HepG2 (cell line): Measurements from ENCODE around the gene MYH10. TPM values are rescaled to one million over a fixed set of nuclear protein-coding genes. Genes with fewer than 3 reads are reported as not detected.

Experiments used
- ATAC-seq: fragments of 200-7000 bp; cut with Tn5 transposase; 3 replicates; pipeline ENCODE4 v1.9.1; 2020; ENCODE audit warnings: mild to moderate bottlenecking, moderate library complexity
- BruUV-seq: library from RNA; stranded (reverse); fragments of 400-500 nt; replicated peaks from 2 replicates; lab custom pipeline; 2021; lab: Mats Ljungman, UMichigan
- CTCF ChIA-PET: fragments of 300-600 bp; formaldehyde crosslinking; extraction: SDS; loops from one replicate; lab custom pipeline; 2021; ENCODE audit warnings: low total read pairs, inconsistent platforms, low intra/inter-chr PET ratio; lab: Yijun Ruan, JAX
- POLR2A ChIA-PET: fragments of 350-600 bp; sonication (Branson Sonifier 250); formaldehyde crosslinking; loops from one replicate; lab custom pipeline; 2020; ENCODE audit warnings: antibody characterized with exemption, inconsistent platforms; lab: Yijun Ruan, JAX
- DNase-seq: peaks from one replicate; pipeline ENCODE4 v3.0.0-alpha.2; 2015; ENCODE audit warnings: low spot score
- FAIRE-seq: peaks from 3 replicates; lab custom pipeline; 2011; peaks lifted over from hg19 to GRCh38; lab: Jason Lieb, UNC
- H2AFZ ChIP-seq: one replicate; pipeline ENCODE4 v1.6.1; 2011; ENCODE audit warnings: low read length, inconsistent platforms
- H3K27ac ChIP-seq: fragments of 300-600 bp; 3 replicates; pipeline ENCODE4 v1.8.0; 2011; ENCODE audit warnings: mixed run types, mild to moderate bottlenecking, mixed read lengths, low read length, inconsistent platforms; ENCODE audit not compliant: insufficient read depth; ENCODE audit errors: extremely low read length
- H3K27me3 ChIP-seq, 2 experiments: fragments of 200-600 bp in 1 of 2; 2 replicates in 1 of 2; 3 replicates in 1 of 2; pipeline versions ENCODE4 v1.6.0 to v1.8.0; 2011; ENCODE audit warnings: low read length in 2 of 2, mild to moderate bottlenecking in 2 of 2, moderate library complexity in 2 of 2, inconsistent platforms in 1 of 2; ENCODE audit not compliant: insufficient read depth in 2 of 2, control insufficient read depth in 1 of 2
- H3K36me3 ChIP-seq, 2 experiments: fragments of 200-600 bp in 1 of 2; replicated peaks in 1 of 2; 2 replicates in 1 of 2; 3 replicates in 1 of 2; pipeline versions ENCODE4 v1.5.1 to v1.8.0; 2011; ENCODE audit warnings: low read length in 2 of 2, inconsistent platforms in 1 of 2; ENCODE audit not compliant: insufficient read depth in 2 of 2, control insufficient read depth in 1 of 2
- H3K4me1 ChIP-seq: 2 replicates; pipeline ENCODE4 v1.5.1; 2012; ENCODE audit warnings: low read length, inconsistent platforms; ENCODE audit not compliant: insufficient read depth
- H3K4me2 ChIP-seq: 2 replicates; pipeline ENCODE4 v1.6.0; 2011; ENCODE audit warnings: low read depth, low read length, inconsistent platforms
- H3K4me3 ChIP-seq, 3 experiments: fragments of 200-600 bp in 1 of 3; sonication (generic), shearing (Covaris generic) in 1 of 3; replicated peaks in 1 of 3; 2 replicates each; pipeline ENCODE4 v1.5.1; 2011 to 2016; ENCODE audit warnings: low read length in 3 of 3, inconsistent platforms in 2 of 3, low read depth in 2 of 3, mild to moderate bottlenecking in 2 of 3, control low read depth in 1 of 3, mixed read lengths in 1 of 3; ENCODE audit not compliant: insufficient read depth in 1 of 3
- H3K79me2 ChIP-seq: one replicate; pipeline ENCODE4 v1.6.1; 2011; ENCODE audit warnings: low read length, inconsistent platforms; ENCODE audit not compliant: insufficient read depth
- H3K9ac ChIP-seq: 2 replicates; pipeline ENCODE4 v1.6.0; 2011; ENCODE audit warnings: mild to moderate bottlenecking, low read depth, low read length, inconsistent platforms; ENCODE audit not compliant: insufficient read depth
- H3K9me3 ChIP-seq: 2 replicates; pipeline ENCODE4 v1.5.1; 2012; ENCODE audit warnings: mild to moderate bottlenecking, low read length
- H4K20me1 ChIP-seq: 2 replicates; pipeline ENCODE4 v1.6.0; 2011; ENCODE audit warnings: inconsistent platforms, mild to moderate bottlenecking, low read length, moderate library complexity; ENCODE audit not compliant: insufficient read depth
- BORCS8-MEF2B ChIP-seq: sonication (generic); formaldehyde crosslinking; IDR thresholded peaks from 2 replicates; pipeline ENCODE4 v1.8.0; 2022; ENCODE audit warnings: mild to moderate bottlenecking, missing genetic modification reagents
- JARID2 ChIP-seq: sonication (generic); formaldehyde crosslinking; IDR thresholded peaks from 2 replicates; pipeline ENCODE4 v1.8.1; 2023; ENCODE audit warnings: missing genetic modification reagents, inconsistent platforms; ENCODE audit not compliant: insufficient replicate concordance
- NKX3-1 ChIP-seq: sonication (generic); formaldehyde crosslinking; IDR thresholded peaks from 2 replicates; pipeline ENCODE4 v1.5.0; 2020; ENCODE audit warnings: missing genetic modification reagents
- NR1H2 ChIP-seq: sonication (generic); formaldehyde crosslinking; IDR thresholded peaks from 2 replicates; pipeline ENCODE4 v1.8.1; 2022; ENCODE audit warnings: low read depth, missing genetic modification reagents, borderline replicate concordance
- PLRG1 ChIP-seq: fragments of 450-650 bp; conservative IDR thresholded peaks from 2 replicates; pipeline ENCODE4 v1.6.1; 2016
- SETDB1 ChIP-seq: sonication (generic); formaldehyde crosslinking; IDR thresholded peaks from 2 replicates; pipeline ENCODE4 v1.5.1; 2020; ENCODE audit warnings: missing genetic modification reagents, mild to moderate bottlenecking, borderline replicate concordance
- ZNF569 ChIP-seq: sonication (generic); formaldehyde crosslinking; IDR thresholded peaks from 2 replicates; pipeline ENCODE4 v1.5.0; 2020; ENCODE audit warnings: mild to moderate bottlenecking, missing genetic modification reagents, moderate library complexity, borderline replicate concordance
- ZNF773 ChIP-seq: sonication (generic); formaldehyde crosslinking; IDR thresholded peaks from 2 replicates; pipeline ENCODE4 v1.4.0; 2020; ENCODE audit warnings: missing genetic modification reagents, borderline replicate concordance
- ZNF776 ChIP-seq: sonication (generic); formaldehyde crosslinking; IDR thresholded peaks from 2 replicates; pipeline ENCODE4 v1.4.0; 2020; ENCODE audit warnings: mild to moderate bottlenecking, missing genetic modification reagents
- WGBS: methylation state at CpG from one replicate; pipeline ENCODE4 v1.1.6; 2017; ENCODE audit warnings: low lambda C conversion rate; 5-methylcytosine and 5-hydroxymethylcytosine counted together
- in situ Hi-C: cut with HindIII; loops from 2 replicates; pipeline ENCODE4 v1.10.0; 2017; ENCODE audit warnings: low pct_unique_long_range_greater_than_20kb; ENCODE audit not compliant: extremely low pct_ligation_motif_present
- intact Hi-C: fragments of 100-400 bp; cut with micrococcal nuclease; formaldehyde crosslinking; loops from one replicate; pipeline ENCODE4 v1.10.0; 2022; ENCODE audit not compliant: unreplicated experiment
- polyA plus RNA-seq, 8 experiments: library from polyadenylated mRNA; depleted of rRNA in 3 of 8; stranded (reverse) in 7 of 8; unstranded in 1 of 8; fragments of >200 nt; fragmentation: Illumina TruSeq in 4 of 8; extraction: Trizol in 4 of 8; gene quantifications; 2 replicates each; pipeline versions ENCODE4 v1.2.1 to v1.2.3, GENCODE V29; 2011 to 2016; ENCODE audit warnings: low read depth in 4 of 8, missing spikeins in 1 of 8, mixed read lengths in 1 of 8; ENCODE audit not compliant: insufficient read depth in 1 of 8
- total RNA-seq, 5 experiments: library from RNA; depleted of rRNA; stranded (reverse); fragments of >200 nt; fragmentation: Illumina TruSeq; extraction: Trizol; gene quantifications; 2 replicates each; pipeline ENCODE4 v1.2.3, GENCODE V29; 2016; ENCODE audit warnings: low read depth in 1 of 5
- TF ChIP-seq, protein P1 (sequence below): sonication (generic); formaldehyde crosslinking; IDR thresholded peaks from 2 replicates; pipeline ENCODE4 v1.4.0; 2020; ENCODE audit warnings: missing genetic modification reagents

MYH10 gene
- total and polyA plus RNA-seq, 2 of the 13 experiments (the other 11 are each of a cell fraction or from before 2014, with no cell fraction given) = 43.4 to 68.6 TPM

DNA sequence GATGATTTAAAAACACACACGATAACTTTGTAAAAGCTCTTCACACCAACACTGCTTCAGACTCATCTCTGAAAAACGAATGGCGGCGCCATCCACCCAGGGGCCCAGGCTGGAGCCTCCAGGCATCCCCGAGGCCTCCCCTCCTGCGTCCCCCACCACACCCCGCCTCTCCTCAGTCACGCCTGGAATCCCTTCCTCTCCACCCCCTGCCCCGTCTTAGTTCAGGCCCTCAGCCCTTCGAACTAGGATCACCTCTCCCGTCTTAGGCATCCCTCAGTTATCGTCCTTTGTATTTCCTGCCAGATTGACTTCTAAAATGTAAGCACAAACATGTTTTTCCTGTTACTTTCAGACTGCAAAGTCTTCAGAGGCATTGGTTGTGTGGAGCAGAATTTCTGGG is 136.5 kb downstream of the MYH10 start (continued):
- no peak for TF ChIP-seq ZNF776 (CRISPR knock-in tag)
- TF ChIP-seq, protein P1, sequence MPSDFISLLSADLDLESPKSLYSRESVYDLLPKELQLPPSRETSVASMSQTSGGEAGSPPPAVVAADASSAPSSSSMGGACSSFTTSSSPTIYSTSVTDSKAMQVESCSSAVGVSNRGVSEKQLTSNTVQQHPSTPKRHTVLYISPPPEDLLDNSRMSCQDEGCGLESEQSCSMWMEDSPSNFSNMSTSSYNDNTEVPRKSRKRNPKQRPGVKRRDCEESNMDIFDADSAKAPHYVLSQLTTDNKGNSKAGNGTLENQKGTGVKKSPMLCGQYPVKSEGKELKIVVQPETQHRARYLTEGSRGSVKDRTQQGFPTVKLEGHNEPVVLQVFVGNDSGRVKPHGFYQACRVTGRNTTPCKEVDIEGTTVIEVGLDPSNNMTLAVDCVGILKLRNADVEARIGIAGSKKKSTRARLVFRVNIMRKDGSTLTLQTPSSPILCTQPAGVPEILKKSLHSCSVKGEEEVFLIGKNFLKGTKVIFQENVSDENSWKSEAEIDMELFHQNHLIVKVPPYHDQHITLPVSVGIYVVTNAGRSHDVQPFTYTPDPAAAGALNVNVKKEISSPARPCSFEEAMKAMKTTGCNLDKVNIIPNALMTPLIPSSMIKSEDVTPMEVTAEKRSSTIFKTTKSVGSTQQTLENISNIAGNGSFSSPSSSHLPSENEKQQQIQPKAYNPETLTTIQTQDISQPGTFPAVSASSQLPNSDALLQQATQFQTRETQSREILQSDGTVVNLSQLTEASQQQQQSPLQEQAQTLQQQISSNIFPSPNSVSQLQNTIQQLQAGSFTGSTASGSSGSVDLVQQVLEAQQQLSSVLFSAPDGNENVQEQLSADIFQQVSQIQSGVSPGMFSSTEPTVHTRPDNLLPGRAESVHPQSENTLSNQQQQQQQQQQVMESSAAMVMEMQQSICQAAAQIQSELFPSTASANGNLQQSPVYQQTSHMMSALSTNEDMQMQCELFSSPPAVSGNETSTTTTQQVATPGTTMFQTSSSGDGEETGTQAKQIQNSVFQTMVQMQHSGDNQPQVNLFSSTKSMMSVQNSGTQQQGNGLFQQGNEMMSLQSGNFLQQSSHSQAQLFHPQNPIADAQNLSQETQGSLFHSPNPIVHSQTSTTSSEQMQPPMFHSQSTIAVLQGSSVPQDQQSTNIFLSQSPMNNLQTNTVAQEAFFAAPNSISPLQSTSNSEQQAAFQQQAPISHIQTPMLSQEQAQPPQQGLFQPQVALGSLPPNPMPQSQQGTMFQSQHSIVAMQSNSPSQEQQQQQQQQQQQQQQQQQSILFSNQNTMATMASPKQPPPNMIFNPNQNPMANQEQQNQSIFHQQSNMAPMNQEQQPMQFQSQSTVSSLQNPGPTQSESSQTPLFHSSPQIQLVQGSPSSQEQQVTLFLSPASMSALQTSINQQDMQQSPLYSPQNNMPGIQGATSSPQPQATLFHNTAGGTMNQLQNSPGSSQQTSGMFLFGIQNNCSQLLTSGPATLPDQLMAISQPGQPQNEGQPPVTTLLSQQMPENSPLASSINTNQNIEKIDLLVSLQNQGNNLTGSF = no peak
- TF ChIP-seq ZNF569 (CRISPR knock-in tag) = no peak
- TF ChIP-seq SETDB1 (CRISPR knock-in tag) = no peak
- no peak for TF ChIP-seq NR1H2 (CRISPR knock-in tag)

DNA sequence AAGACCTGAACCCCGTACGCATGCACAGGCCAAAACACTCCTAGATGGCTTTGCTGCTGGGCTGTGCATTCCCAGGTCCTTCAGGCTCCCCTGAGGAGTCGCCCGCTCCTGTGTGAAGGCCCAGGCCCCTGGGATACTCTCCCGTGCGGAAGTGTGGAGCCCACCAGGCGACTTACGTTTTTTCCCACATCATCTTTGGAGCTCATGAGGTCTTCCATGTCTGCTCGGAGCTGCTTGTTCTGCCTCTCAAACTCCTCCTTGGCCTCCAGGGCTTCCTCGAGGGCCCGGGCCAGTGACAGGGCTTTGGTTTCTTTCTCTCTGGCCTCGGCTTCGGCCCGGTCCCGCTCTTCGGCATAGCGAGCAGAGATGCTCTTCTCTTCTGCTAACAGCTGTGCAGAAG is 138.4 kb downstream of the MYH10 start:
- peaks cover 9% of the 10 kb centered on the region; the same call in 1 of the 2 replicates for H3K4me1 ChIP-seq
- TF ChIP-seq BORCS8-MEF2B (CRISPR knock-in tag) (no peak), JARID2 (CRISPR knock-in tag) (no peak), PLRG1 (no peak), NKX3-1 (CRISPR knock-in tag) (no peak), ZNF773 (CRISPR knock-in tag) (no peak)
- TF ChIP-seq, all 625 proteins: peak for 0
- no peaks in the 10 kb centered on the region for H3K9me3 ChIP-seq
- 95% methylated on average over 15 of the region's 17 CpGs for WGBS
- no peak overlapping the region for H3K4me2 ChIP-seq
- H4K20me1 ChIP-seq = no peaks in the 10 kb centered on the region
- no peak overlapping the region for H3K27ac ChIP-seq
- ATAC-seq (no peak), FAIRE-seq (no peak), DNase-seq (no peak)
- H2AFZ ChIP-seq = no peak overlapping the region
- in situ Hi-C loops = no loop called here
- intact Hi-C loops = no loop called here
- POLR2A ChIA-PET = no interaction called here
- no peak overlapping the region for H3K9ac ChIP-seq
- no peak overlapping the region for H3K4me3 ChIP-seq
- H3K79me2 ChIP-seq = no peaks in the 10 kb centered on the region
- peaks cover 47 to 95% of the 10 kb centered on the region in 2 experiments for H3K36me3 ChIP-seq
- H3K27me3 ChIP-seq = no peaks in the 10 kb centered on the region
- BruUV-seq = no TSS peak
- CTCF ChIA-PET = no interaction called here
